ENCODE measurements around the gene TNFRSF13B. TPM values are rescaled to one million over a fixed set of nuclear protein-coding genes. Genes with fewer than 3 reads are reported as not detected.

The TNFRSF13B gene
- total RNA-seq, 1 donor from 2014 or later, result not detected

GRCh38 chr17:16988749-16989229 is 16.9 kb upstream of the TNFRSF13B start:
- Mint-ChIP-seq H3K4me1 (ENCODE audit: low read depth) (no peaks in the 10 kb centered on the region), H3K27me3 (peaks cover 19% of the 10 kb centered on the region), H3K9me3 (ENCODE audit: low read depth) (no peaks in the 10 kb centered on the region), H3K36me3 (ENCODE audit: insufficient read depth) (no peaks in the 10 kb centered on the region), H3K27ac (no peak overlapping the region), H3K4me3 (ENCODE audit: low read depth) (no peak overlapping the region)
- DNase-seq (ENCODE audit: low spot score, unreplicated experiment), result no peak
- TF ChIP-seq, protein P1, sequence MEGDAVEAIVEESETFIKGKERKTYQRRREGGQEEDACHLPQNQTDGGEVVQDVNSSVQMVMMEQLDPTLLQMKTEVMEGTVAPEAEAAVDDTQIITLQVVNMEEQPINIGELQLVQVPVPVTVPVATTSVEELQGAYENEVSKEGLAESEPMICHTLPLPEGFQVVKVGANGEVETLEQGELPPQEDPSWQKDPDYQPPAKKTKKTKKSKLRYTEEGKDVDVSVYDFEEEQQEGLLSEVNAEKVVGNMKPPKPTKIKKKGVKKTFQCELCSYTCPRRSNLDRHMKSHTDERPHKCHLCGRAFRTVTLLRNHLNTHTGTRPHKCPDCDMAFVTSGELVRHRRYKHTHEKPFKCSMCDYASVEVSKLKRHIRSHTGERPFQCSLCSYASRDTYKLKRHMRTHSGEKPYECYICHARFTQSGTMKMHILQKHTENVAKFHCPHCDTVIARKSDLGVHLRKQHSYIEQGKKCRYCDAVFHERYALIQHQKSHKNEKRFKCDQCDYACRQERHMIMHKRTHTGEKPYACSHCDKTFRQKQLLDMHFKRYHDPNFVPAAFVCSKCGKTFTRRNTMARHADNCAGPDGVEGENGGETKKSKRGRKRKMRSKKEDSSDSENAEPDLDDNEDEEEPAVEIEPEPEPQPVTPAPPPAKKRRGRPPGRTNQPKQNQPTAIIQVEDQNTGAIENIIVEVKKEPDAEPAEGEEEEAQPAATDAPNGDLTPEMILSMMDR (IDR thresholded peaks at IDR 0.05; ENCODE audit: unreplicated experiment), result no peak

- Mint-ChIP-seq H3K4me1 (ENCODE audit: low read depth) (no peaks in the 10 kb centered on the region), H3K27me3 (peaks cover 25% of the 10 kb centered on the region), H3K36me3 (ENCODE audit: insufficient read depth) (no peaks in the 10 kb centered on the region), H3K9me3 (ENCODE audit: low read depth) (no peaks in the 10 kb centered on the region), H3K4me3 (ENCODE audit: low read depth) (no peak overlapping the region), H3K27ac (no peak overlapping the region)
- TF ChIP-seq, protein P1 (IDR thresholded peaks at IDR 0.05; ENCODE audit: unreplicated experiment), result no peak
- DNase-seq (ENCODE audit: low spot score, unreplicated experiment), result no peak
Observed at GRCh38 chr17:16987830-16988601, 16.1 kb upstream of the TNFRSF13B start.

DNA sequence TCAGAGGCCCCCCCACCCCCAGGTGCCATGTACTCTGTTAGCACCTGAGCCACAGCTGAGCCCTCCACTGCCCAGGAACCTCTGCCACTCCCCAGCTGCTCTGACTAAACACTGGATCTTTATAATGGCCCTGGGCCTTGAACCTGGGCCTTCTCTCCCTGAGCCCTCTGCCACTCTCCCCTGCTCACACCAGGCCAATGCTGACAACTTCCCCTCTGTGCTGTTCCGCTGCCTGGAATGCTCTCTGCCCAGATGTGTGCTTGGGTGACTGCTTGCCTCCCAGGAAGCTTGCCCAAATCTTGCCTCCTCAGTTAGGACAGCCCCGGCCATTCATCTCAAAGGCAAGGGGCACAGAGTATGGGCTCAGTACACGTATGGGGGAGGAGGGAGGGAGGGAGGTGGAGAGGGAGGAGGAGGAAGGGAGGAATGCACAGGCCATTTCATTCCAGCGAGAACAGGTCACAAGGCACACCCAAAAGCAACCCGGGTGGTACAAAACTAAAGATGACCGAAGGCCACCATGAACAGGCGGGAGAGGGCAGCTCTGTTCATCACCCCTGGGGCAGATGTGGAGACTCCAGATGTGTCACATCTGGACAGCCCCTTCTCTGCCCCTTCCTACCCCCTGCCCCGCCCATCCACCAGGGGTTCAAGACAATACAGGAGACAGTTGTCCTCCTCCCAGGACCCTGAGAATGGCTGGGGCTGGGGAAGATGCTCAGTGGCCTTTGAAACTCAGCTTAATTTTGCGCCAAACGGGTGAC is 15.3 kb upstream of the TNFRSF13B start:
- TF ChIP-seq, protein P1 (IDR thresholded peaks at IDR 0.05; ENCODE audit: unreplicated experiment), result no peak
- no peak for DNase-seq (ENCODE audit: low spot score, unreplicated experiment)
- Mint-ChIP-seq H3K36me3 (ENCODE audit: insufficient read depth) (no peaks in the 10 kb centered on the region), H3K9me3 (ENCODE audit: low read depth) (no peaks in the 10 kb centered on the region), H3K27ac (no peak overlapping the region), H3K4me3 (ENCODE audit: low read depth) (no peak overlapping the region), H3K27me3 (peaks cover 25% of the 10 kb centered on the region), H3K4me1 (ENCODE audit: low read depth) (no peaks in the 10 kb centered on the region)

- Mint-ChIP-seq H3K9me3 (ENCODE audit: low read depth) (no peaks in the 10 kb centered on the region), H3K36me3 (ENCODE audit: insufficient read depth) (no peaks in the 10 kb centered on the region), H3K27ac (no peak overlapping the region), H3K27me3 (peaks cover 26% of the 10 kb centered on the region), H3K4me1 (ENCODE audit: low read depth) (no peaks in the 10 kb centered on the region), H3K4me3 (ENCODE audit: low read depth) (no peak overlapping the region)
- TF ChIP-seq, protein P1 (IDR thresholded peaks at IDR 0.05; ENCODE audit: unreplicated experiment), result no peak
- DNase-seq (ENCODE audit: low spot score, unreplicated experiment), result no peak
Observed at GRCh38 chr17:16986391-16986790, 14.5 kb upstream of the TNFRSF13B start.

DNA sequence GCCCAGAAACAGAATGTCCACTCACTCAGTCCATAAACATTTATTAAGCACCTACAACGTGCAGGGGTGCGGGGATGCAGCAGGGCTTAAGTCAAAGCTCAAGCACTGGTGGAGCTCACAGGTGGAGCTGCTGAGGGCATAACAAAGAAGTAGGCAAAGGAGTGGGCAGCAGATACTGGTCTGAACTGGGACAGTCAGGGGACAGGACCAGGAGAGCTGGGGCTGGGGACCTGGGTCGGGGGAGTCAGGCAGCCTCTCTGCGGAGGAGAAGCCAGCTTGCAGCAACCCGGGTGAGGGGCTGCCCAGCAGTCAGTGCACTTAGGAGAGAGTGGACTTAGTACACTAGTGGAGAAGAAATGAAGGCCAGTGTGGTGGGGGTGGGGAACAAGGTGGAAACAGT is 10.0 kb upstream of the TNFRSF13B start:
- Mint-ChIP-seq H3K4me1 (ENCODE audit: low read depth) (no peaks in the 10 kb centered on the region), H3K9me3 (ENCODE audit: low read depth) (no peaks in the 10 kb centered on the region), H3K36me3 (ENCODE audit: insufficient read depth) (no peaks in the 10 kb centered on the region), H3K4me3 (ENCODE audit: low read depth) (no peak overlapping the region), H3K27me3 (peaks cover 27% of the 10 kb centered on the region), H3K27ac (no peak overlapping the region)
- TF ChIP-seq, protein P1 (IDR thresholded peaks at IDR 0.05; ENCODE audit: unreplicated experiment), result no peak
- no peak for DNase-seq (ENCODE audit: low spot score, unreplicated experiment)

Data from progenitor cell of endocrine pancreas (in vitro differentiated cells).